Measurements from ENCODE around the gene SLC16A3.
"Not testable (repeated sequence)": the region's sequence is repeated elsewhere in the genome, so short reads cannot be mapped to it uniquely, and the experiment has no call there.

The SLC16A3 gene
- total RNA-seq, result 38.9 to 50.7 reads per million in 2 donors

GRCh38 chr17:82228842-82229697 is at the start of gene SLC16A3:
Gene SLC16A3 (plus strand): TSS chr17:82229042. CDS start chr17:82236009, 6,967 bp downstream.
- DNase-seq, result peak; percentile 63

GRCh38 chr17:82179412-82179811 is 49.4 kb upstream of the SLC16A3 start:
- DNase-seq, result no peak

- DNase-seq, result no peak
Measured at GRCh38 chr17:82179946-82180475, 48.8 kb upstream of the SLC16A3 start.

- DNase-seq, result no peak
Measured at GRCh38 chr17:82180776-82181528, 47.9 kb upstream of the SLC16A3 start.

- DNase-seq, result no peak
Measured at GRCh38 chr17:82184761-82185160, 44.1 kb upstream of the SLC16A3 start.

GRCh38 chr17:82186221-82186620 is 42.6 kb upstream of the SLC16A3 start:
- no peak for DNase-seq

- DNase-seq, result no peak
Measured at GRCh38 chr17:82187500-82187899, 41.3 kb upstream of the SLC16A3 start.

GRCh38 chr17:82188001-82188961 is 40.6 kb upstream of the SLC16A3 start:
- no peak for DNase-seq

GRCh38 chr17:82193050-82193449 is 35.8 kb upstream of the SLC16A3 start:
- not testable (repeated sequence) for DNase-seq

GRCh38 chr17:82193520-82194220 is 35.2 kb upstream of the SLC16A3 start:
- DNase-seq, result no peak

- DNase-seq, result no peak
Measured at GRCh38 chr17:82194765-82195164, 34.1 kb upstream of the SLC16A3 start.

GRCh38 chr17:82195675-82196672 is 32.9 kb upstream of the SLC16A3 start:
- no peak for DNase-seq

GRCh38 chr17:82198092-82198491 is 30.8 kb upstream of the SLC16A3 start:
- DNase-seq, result no peak

GRCh38 chr17:82199496-82199895 is 29.3 kb upstream of the SLC16A3 start:
- no peak for DNase-seq

- DNase-seq, result no peak
Measured at GRCh38 chr17:82200135-82200534, 28.7 kb upstream of the SLC16A3 start.

- no peak for DNase-seq
Measured at GRCh38 chr17:82200743-82201497, 27.9 kb upstream of the SLC16A3 start.

- no peak for DNase-seq
Measured at GRCh38 chr17:82201498-82201910, 27.3 kb upstream of the SLC16A3 start.

GRCh38 chr17:82202981-82203380 is 25.9 kb upstream of the SLC16A3 start:
- DNase-seq, result no peak

- no peak for DNase-seq
Measured at GRCh38 chr17:82203920-82204319, 24.9 kb upstream of the SLC16A3 start.

Data from activated gamma-delta T cell (primary cell).